Lower leg skin (tissue), 3 donors: ENCODE data around the gene ZYG11A.

Source experiments
- POLR2A ChIP-seq, 2 donors: fragments of 450-650 bp; IDR thresholded peaks; one replicate each; pipeline ENCODE4 v1.6.1; 2016 to 2017; ENCODE audit warnings: antibody characterized with exemption in 2 of 2, mild to moderate bottlenecking in 1 of 2, moderate library complexity in 1 of 2
- TF ChIP-seq, protein P1 (sequence below), 3 donors: fragments of 450-650 bp; IDR thresholded peaks; one replicate each; pipeline ENCODE4 v1.5.1; 2016; ENCODE audit warnings: antibody characterized with exemption in 3 of 3, mild to moderate bottlenecking in 3 of 3, moderate library complexity in 2 of 3

DNA sequence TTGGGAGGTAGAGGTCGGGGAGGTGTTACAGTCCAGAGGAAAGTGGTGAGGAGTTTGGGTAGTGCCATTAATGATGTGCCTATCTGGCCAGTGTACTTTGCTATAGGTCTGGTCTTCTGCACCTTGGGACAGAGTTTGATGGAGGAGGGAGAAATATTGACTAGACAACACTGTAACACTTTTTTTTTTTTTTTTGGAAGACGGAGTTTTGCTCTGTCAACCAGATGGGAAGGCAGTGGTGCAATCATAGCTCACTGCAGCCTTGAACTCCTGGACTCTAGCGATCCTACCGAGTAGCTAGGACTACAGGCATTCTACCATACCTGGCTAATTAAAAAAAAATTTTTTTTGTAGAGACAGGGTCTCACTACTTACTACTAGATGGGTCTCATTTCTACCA, 86.5 kb downstream of the ZYG11A start:
- TF ChIP-seq, protein P1, sequence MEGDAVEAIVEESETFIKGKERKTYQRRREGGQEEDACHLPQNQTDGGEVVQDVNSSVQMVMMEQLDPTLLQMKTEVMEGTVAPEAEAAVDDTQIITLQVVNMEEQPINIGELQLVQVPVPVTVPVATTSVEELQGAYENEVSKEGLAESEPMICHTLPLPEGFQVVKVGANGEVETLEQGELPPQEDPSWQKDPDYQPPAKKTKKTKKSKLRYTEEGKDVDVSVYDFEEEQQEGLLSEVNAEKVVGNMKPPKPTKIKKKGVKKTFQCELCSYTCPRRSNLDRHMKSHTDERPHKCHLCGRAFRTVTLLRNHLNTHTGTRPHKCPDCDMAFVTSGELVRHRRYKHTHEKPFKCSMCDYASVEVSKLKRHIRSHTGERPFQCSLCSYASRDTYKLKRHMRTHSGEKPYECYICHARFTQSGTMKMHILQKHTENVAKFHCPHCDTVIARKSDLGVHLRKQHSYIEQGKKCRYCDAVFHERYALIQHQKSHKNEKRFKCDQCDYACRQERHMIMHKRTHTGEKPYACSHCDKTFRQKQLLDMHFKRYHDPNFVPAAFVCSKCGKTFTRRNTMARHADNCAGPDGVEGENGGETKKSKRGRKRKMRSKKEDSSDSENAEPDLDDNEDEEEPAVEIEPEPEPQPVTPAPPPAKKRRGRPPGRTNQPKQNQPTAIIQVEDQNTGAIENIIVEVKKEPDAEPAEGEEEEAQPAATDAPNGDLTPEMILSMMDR (IDR thresholded peaks at IDR 0.05), result no peak
- TF ChIP-seq POLR2A (IDR thresholded peaks at IDR 0.05), result no peak
